CD14-positive monocyte (primary cell): ENCODE measurements around the gene BHLHE23. TPM values are rescaled to one million over a fixed set of nuclear protein-coding genes. Genes with fewer than 3 reads are reported as not detected.

Experiments used
- DNase-seq, 3 donors: peaks; one replicate each; pipeline ENCODE4 v3.0.0-alpha.2; 2011 to 2022
- H2AFZ ChIP-seq: 2 replicates; pipeline ENCODE4 v1.6.0; 2012; ENCODE audit warnings: mild to moderate bottlenecking, low read depth, low read length, inconsistent platforms; ENCODE audit not compliant: insufficient read depth, poor library complexity, severe bottlenecking
- H3K27ac ChIP-seq, 2 donors: 1 replicate in 1 of 2; 2 replicates in 1 of 2; pipeline ENCODE4 v1.5.1; 2012 to 2013; ENCODE audit warnings: low read length in 2 of 2, control low read depth in 1 of 2, inconsistent platforms in 1 of 2, low read depth in 1 of 2, mild to moderate bottlenecking in 1 of 2
- H3K27me3 ChIP-seq, 2 donors: one replicate each; pipeline versions ENCODE4 v1.6.0 to v1.6.1; 2011 to 2013; ENCODE audit warnings: low read length in 2 of 2; ENCODE audit not compliant: control insufficient read depth in 2 of 2, insufficient read depth in 2 of 2
- H3K36me3 ChIP-seq, 2 donors: replicated peaks in 1 of 2; 1 replicate in 1 of 2; 2 replicates in 1 of 2; pipeline versions ENCODE4 v1.5.1 to v1.6.1; 2012 to 2013; ENCODE audit warnings: low read length in 2 of 2, control low read depth in 1 of 2, inconsistent platforms in 1 of 2, mild to moderate bottlenecking in 1 of 2; ENCODE audit not compliant: insufficient read depth in 2 of 2, control insufficient read depth in 1 of 2
- H3K4me1 ChIP-seq, 2 donors: 1 replicate in 1 of 2; 2 replicates in 1 of 2; pipeline versions ENCODE4 v1.5.1 to v1.6.1; 2012 to 2013; ENCODE audit warnings: low read length in 2 of 2, control low read depth in 1 of 2, inconsistent platforms in 1 of 2, mild to moderate bottlenecking in 1 of 2, moderate library complexity in 1 of 2; ENCODE audit not compliant: insufficient read depth in 2 of 2, control insufficient read depth in 1 of 2
- H3K4me2 ChIP-seq: replicated peaks from 2 replicates; pipeline ENCODE3; 2012; ENCODE audit warnings: low read length, moderate library complexity, mild to moderate bottlenecking; ENCODE audit not compliant: poor library complexity, severe bottlenecking; ENCODE audit errors: extremely low read depth
- H3K4me3 ChIP-seq, 3 experiments: fragments of 200-600 bp in 1 of 3; sonication (generic) in 1 of 3; replicated peaks in 1 of 3; 1 replicate in 2 of 3; 2 replicates in 1 of 3; pipeline ENCODE4 v1.5.1; 2011 to 2013; ENCODE audit warnings: low read length in 3 of 3, mild to moderate bottlenecking in 3 of 3, control low read depth in 2 of 3, low read depth in 2 of 3, inconsistent platforms in 1 of 3, moderate library complexity in 1 of 3
- H3K79me2 ChIP-seq: 2 replicates; pipeline ENCODE4 v1.6.0; 2012; ENCODE audit warnings: mild to moderate bottlenecking, control low read depth, inconsistent platforms, low read length, moderate library complexity; ENCODE audit not compliant: insufficient read depth
- H3K9ac ChIP-seq: 2 replicates; pipeline ENCODE4 v1.6.0; 2017; ENCODE audit warnings: low read length, mild to moderate bottlenecking; ENCODE audit not compliant: insufficient read depth, poor library complexity, severe bottlenecking
- H3K9me3 ChIP-seq, 2 donors: replicated peaks in 1 of 2; 1 replicate in 1 of 2; 2 replicates in 1 of 2; pipeline versions ENCODE4 v1.5.1 to v1.6.1; 2012 to 2013; ENCODE audit warnings: low read length in 2 of 2, control low read depth in 1 of 2; ENCODE audit not compliant: control insufficient read depth in 1 of 2, insufficient read depth in 1 of 2
- H4K20me1 ChIP-seq: 2 replicates; pipeline ENCODE4 v1.6.0; 2012; ENCODE audit warnings: mild to moderate bottlenecking, low read length, control low read depth, moderate library complexity; ENCODE audit not compliant: insufficient read depth
- H3K27ac Mint-ChIP-seq, 7 donors: one replicate each; pipeline ENCODE4 v1.8.0; 2020; ENCODE audit warnings: mild to moderate bottlenecking in 7 of 7, mixed read lengths in 7 of 7, moderate library complexity in 6 of 7, inconsistent platforms in 2 of 7
- H3K27me3 Mint-ChIP-seq, 3 donors: one replicate each; pipeline ENCODE4 v1.8.0; 2021 to 2022; ENCODE audit warnings: low read depth in 3 of 3, mild to moderate bottlenecking in 3 of 3, mixed read lengths in 3 of 3, moderate library complexity in 3 of 3, inconsistent platforms in 1 of 3
- H3K36me3 Mint-ChIP-seq, 2 donors: one replicate each; pipeline ENCODE4 v1.8.0; 2020; ENCODE audit warnings: mixed read lengths in 2 of 2, inconsistent platforms in 1 of 2, mild to moderate bottlenecking in 1 of 2
- H3K4me1 Mint-ChIP-seq: one replicate; pipeline ENCODE4 v1.8.0; 2020; ENCODE audit warnings: mild to moderate bottlenecking, mixed read lengths
- H3K4me3 Mint-ChIP-seq, 2 donors: one replicate each; pipeline ENCODE4 v1.8.0; 2020; ENCODE audit warnings: mild to moderate bottlenecking in 2 of 2, mixed read lengths in 2 of 2, moderate library complexity in 1 of 2
- H3K9me3 Mint-ChIP-seq, 7 donors: one replicate each; pipeline ENCODE4 v1.8.0; 2020 to 2022; ENCODE audit warnings: mixed read lengths in 7 of 7, mild to moderate bottlenecking in 6 of 7, moderate library complexity in 6 of 7, inconsistent platforms in 2 of 7
- whole genome bisulfite sequencing: methylation state at CpG from one replicate; pipeline ENCODE4 v1.1.5; 2013; ENCODE audit warnings: missing lambda C conversion rate; ENCODE audit not compliant: insufficient coverage; 5-methylcytosine and 5-hydroxymethylcytosine counted together
- intact Hi-C, 2 donors: fragments of 100-400 bp; cut with micrococcal nuclease; formaldehyde crosslinking; loops; one replicate each; pipeline versions ENCODE4 v1.15.0 to v1.15.1; 2023
- polyA plus RNA-seq, 3 donors: library from polyadenylated mRNA; depleted of rRNA in 1 of 3; unstranded in 2 of 3; stranded (reverse) in 1 of 3; fragments of 300-500 nt in 2 of 3; fragments of >200 nt in 1 of 3; fragmentation: Illumina TruSeq in 2 of 3; gene quantifications; 1 replicate in 2 of 3; 2 replicates in 1 of 3; pipeline ENCODE4 v1.2.3, GENCODE V29; 2012 to 2021
- TF ChIP-seq, protein P1 (sequence below): fragments of 200-600 bp; IDR thresholded peaks from one replicate; pipeline ENCODE4 v1.8.0; 2022; ENCODE audit warnings: antibody characterized with exemption, mild to moderate bottlenecking

The BHLHE23 gene
- polyA plus RNA-seq, 3 donors = not detected

DNA sequence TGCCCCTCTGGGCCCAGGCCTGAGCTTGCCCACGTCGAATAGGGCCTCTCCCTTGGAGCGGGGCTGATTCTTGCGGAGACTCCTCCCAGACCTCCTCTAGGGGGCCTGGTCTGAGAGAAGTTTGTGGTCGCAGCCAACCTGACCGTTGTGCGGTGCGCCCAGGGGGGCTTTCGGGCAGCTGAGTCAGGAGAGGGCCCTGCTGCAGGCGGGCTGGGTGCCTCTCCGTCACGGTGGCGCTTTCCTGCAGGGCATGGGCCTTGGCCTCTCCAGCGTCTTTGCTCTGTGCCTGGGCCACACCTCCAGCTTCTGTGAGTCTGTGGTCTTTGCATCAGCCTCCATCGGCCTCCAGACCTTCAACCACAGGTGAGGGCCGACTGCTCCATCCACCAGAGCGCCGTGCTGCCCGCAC lies 41.4 kb downstream of the BHLHE23 start:
- H3K79me2 ChIP-seq = no peaks in the 10 kb centered on the region
- H3K9me3 Mint-ChIP-seq = no peaks in the 10 kb centered on the region
- H3K4me1 ChIP-seq = no peaks in the 10 kb centered on the region
- H3K27me3 ChIP-seq = peaks cover 0 to 6% of the 10 kb centered on the region in 2 donors
- no peak overlapping the region for H3K27ac ChIP-seq
- TF ChIP-seq, protein P1, sequence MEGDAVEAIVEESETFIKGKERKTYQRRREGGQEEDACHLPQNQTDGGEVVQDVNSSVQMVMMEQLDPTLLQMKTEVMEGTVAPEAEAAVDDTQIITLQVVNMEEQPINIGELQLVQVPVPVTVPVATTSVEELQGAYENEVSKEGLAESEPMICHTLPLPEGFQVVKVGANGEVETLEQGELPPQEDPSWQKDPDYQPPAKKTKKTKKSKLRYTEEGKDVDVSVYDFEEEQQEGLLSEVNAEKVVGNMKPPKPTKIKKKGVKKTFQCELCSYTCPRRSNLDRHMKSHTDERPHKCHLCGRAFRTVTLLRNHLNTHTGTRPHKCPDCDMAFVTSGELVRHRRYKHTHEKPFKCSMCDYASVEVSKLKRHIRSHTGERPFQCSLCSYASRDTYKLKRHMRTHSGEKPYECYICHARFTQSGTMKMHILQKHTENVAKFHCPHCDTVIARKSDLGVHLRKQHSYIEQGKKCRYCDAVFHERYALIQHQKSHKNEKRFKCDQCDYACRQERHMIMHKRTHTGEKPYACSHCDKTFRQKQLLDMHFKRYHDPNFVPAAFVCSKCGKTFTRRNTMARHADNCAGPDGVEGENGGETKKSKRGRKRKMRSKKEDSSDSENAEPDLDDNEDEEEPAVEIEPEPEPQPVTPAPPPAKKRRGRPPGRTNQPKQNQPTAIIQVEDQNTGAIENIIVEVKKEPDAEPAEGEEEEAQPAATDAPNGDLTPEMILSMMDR = no peak
- H3K4me3 ChIP-seq = no peak overlapping the region
- DNase-seq = no peak
- peaks cover 16 to 35% of the 10 kb centered on the region in 2 donors for H3K36me3 ChIP-seq
- H3K4me3 Mint-ChIP-seq = no peak overlapping the region
- H3K27ac Mint-ChIP-seq = peak overlapping the region in 1 of 7 donors; percentile 25
- H4K20me1 ChIP-seq = no peaks in the 10 kb centered on the region
- no peaks in the 10 kb centered on the region for H3K9me3 ChIP-seq
- peaks cover 5% of the 10 kb centered on the region for H3K4me1 Mint-ChIP-seq
- no peak overlapping the region for H3K9ac ChIP-seq
- no peak overlapping the region for H2AFZ ChIP-seq
- WGBS = 61% methylated on average over 17 of the region's 19 CpGs
- intact Hi-C loops = no loop called here
- H3K27me3 Mint-ChIP-seq = peaks cover 7 to 12% (median 8%) of the 10 kb centered on the region in 3 donors
- H3K4me2 ChIP-seq = no peak overlapping the region
- H3K36me3 Mint-ChIP-seq = peaks cover 23 to 52% of the 10 kb centered on the region in 2 donors

DNA sequence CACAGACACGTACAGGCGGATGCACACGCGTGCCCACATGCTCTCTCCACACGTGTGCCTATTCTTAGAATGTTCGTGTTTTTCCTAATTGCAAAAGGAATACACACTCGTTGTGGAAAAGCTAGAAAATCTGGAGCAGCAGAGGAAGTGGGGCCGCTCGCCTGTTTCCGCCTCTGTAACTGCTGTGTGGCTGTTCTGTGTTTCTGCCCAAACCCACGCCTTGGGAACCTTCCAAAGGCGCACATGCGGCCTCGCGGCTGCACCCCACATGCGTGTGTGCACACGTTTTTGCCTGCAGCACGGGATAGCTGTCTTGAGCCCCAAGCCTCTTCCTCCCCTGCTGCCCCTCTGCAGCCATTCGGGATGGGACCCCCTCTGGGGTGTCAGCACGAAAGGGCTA lies 42.1 kb downstream of the BHLHE23 start:
- peaks cover 0 to 3% of the 10 kb centered on the region in 2 donors for H3K27me3 ChIP-seq
- H3K27ac Mint-ChIP-seq = no peak overlapping the region
- no peak overlapping the region for H3K4me2 ChIP-seq
- TF ChIP-seq, protein P1 = no peak
- peaks cover 9% of the 10 kb centered on the region for H3K4me1 Mint-ChIP-seq
- H3K4me1 ChIP-seq = peaks cover 2% of the 10 kb centered on the region in 2 donors
- no peaks in the 10 kb centered on the region for H4K20me1 ChIP-seq
- H3K4me3 Mint-ChIP-seq = no peak overlapping the region
- peaks cover 16 to 35% of the 10 kb centered on the region in 2 donors for H3K36me3 ChIP-seq
- no peak overlapping the region for H3K9ac ChIP-seq
- no peak for DNase-seq
- intact Hi-C loops = no loop called here
- no peak overlapping the region for H2AFZ ChIP-seq
- H3K27ac ChIP-seq = no peak overlapping the region
- peaks cover 3 to 6% (median 4%) of the 10 kb centered on the region in 3 donors for H3K27me3 Mint-ChIP-seq
- peaks cover 28 to 59% of the 10 kb centered on the region in 2 donors for H3K36me3 Mint-ChIP-seq
- WGBS = 27% methylated on average over 17 of the region's 20 CpGs
- no peaks in the 10 kb centered on the region for H3K9me3 ChIP-seq
- H3K79me2 ChIP-seq = no peaks in the 10 kb centered on the region
- no peaks in the 10 kb centered on the region for H3K9me3 Mint-ChIP-seq
- no peak overlapping the region for H3K4me3 ChIP-seq
